SK-N-SH (cell line): ENCODE data around the gene RASGEF1C. TPM values are rescaled to one million over a fixed set of nuclear protein-coding genes. Genes with fewer than 3 reads are reported as not detected.

ENCODE experiments used
- CTCF ChIA-PET: fragments of 300-600, 350-600 bp; formaldehyde crosslinking; extraction: SDS; loops from one replicate; lab custom pipeline; 2021; lab: Yijun Ruan, JAX
- POLR2A ChIA-PET: fragments of 350-600 bp; sonication (Branson Sonifier 250); formaldehyde crosslinking; extraction: SDS; loops from one replicate; lab custom pipeline; 2020; ENCODE audit warnings: antibody characterized with exemption, inconsistent platforms; lab: Yijun Ruan, JAX
- DNase-seq: peaks from one replicate; pipeline ENCODE4 v3.0.0; 2012
- H2AFZ ChIP-seq: fragments of 200-600 bp; sonication (generic); 2 replicates; pipeline ENCODE4 v1.8.1; 2016; ENCODE audit warnings: antibody characterized with exemption, mild to moderate bottlenecking, low read depth
- H3F3A ChIP-seq: fragments of 200-600 bp; sonication (generic); replicated peaks from 2 replicates; pipeline ENCODE3; 2016; ENCODE audit warnings: antibody characterized with exemption, mild to moderate bottlenecking; ENCODE audit not compliant: insufficient read depth
- H3K27ac ChIP-seq, 2 experiments: fragments of 200-500 bp in 1 of 2; fragments of 200-600 bp in 1 of 2; sonication (Bioruptor generic) in 1 of 2; sonication (generic), shearing (Covaris generic) in 1 of 2; 2 replicates each; pipeline versions ENCODE4 v1.5.1 to v1.6.1; 2014 to 2016; ENCODE audit warnings: low read depth in 2 of 2, inconsistent platforms in 1 of 2, low read length in 1 of 2, mild to moderate bottlenecking in 1 of 2, mixed read lengths in 1 of 2
- H3K27me3 ChIP-seq: fragments of 200-600 bp; sonication (generic), shearing (Covaris generic); 2 replicates; pipeline ENCODE4 v1.6.1; 2016; ENCODE audit warnings: mixed run types; ENCODE audit not compliant: insufficient read depth
- H3K36me3 ChIP-seq, 2 experiments: fragments of 200-500 bp in 1 of 2; fragments of 200-600 bp in 1 of 2; sonication (Bioruptor generic) in 1 of 2; sonication (generic) in 1 of 2; replicated peaks in 1 of 2; 2 replicates each; pipeline versions ENCODE3 to v1.5.1; 2014 to 2016; ENCODE audit warnings: low read length in 1 of 2, mild to moderate bottlenecking in 1 of 2; ENCODE audit not compliant: insufficient read depth in 2 of 2, control insufficient read depth in 1 of 2
- H3K4me1 ChIP-seq, 2 experiments: fragments of 200-500 bp in 1 of 2; fragments of 200-600 bp in 1 of 2; sonication (Bioruptor generic) in 1 of 2; sonication (generic), shearing (Covaris generic) in 1 of 2; 2 replicates each; pipeline versions ENCODE4 v1.5.1 to v1.6.1; 2014 to 2016; ENCODE audit warnings: low read depth in 1 of 2, low read length in 1 of 2, mixed run types in 1 of 2; ENCODE audit not compliant: insufficient read depth in 2 of 2, control insufficient read depth in 1 of 2
- H3K4me2 ChIP-seq: fragments of 200-600 bp; sonication (generic), shearing (Covaris generic); 2 replicates; pipeline ENCODE4 v1.6.1; 2017; ENCODE audit warnings: mixed run types
- H3K4me3 ChIP-seq, 2 experiments: fragments of 200-500 bp in 1 of 2; fragments of 200-600 bp in 1 of 2; sonication (Bioruptor generic) in 1 of 2; sonication (generic), shearing (Covaris generic) in 1 of 2; 2 replicates each; pipeline versions ENCODE4 v1.5.1 to v1.8.1; 2014 to 2016; ENCODE audit warnings: low read depth in 2 of 2, inconsistent platforms in 1 of 2, low read length in 1 of 2, mild to moderate bottlenecking in 1 of 2, mixed read lengths in 1 of 2, moderate library complexity in 1 of 2
- H3K79me2 ChIP-seq: fragments of 200-600 bp; sonication (generic); 2 replicates; pipeline ENCODE4 v1.8.1; 2017; ENCODE audit warnings: mild to moderate bottlenecking; ENCODE audit not compliant: insufficient read depth
- H3K9ac ChIP-seq: fragments of 200-600 bp; sonication (generic); 2 replicates; pipeline ENCODE4 v1.6.1; 2017; ENCODE audit warnings: mixed run types
- H3K9me2 ChIP-seq: fragments of 200-600 bp; sonication (generic); 2 replicates; pipeline ENCODE4 v1.6.1; 2017; ENCODE audit warnings: mixed run types
- H3K9me3 ChIP-seq: fragments of 200-600 bp; sonication (generic); 2 replicates; pipeline ENCODE4 v1.6.1; 2017; ENCODE audit warnings: mixed run types, mild to moderate bottlenecking, moderate library complexity
- H4K20me1 ChIP-seq: fragments of 200-600 bp; sonication (generic); 2 replicates; pipeline ENCODE4 v1.6.1; 2017; ENCODE audit warnings: mild to moderate bottlenecking, mixed run types; ENCODE audit not compliant: insufficient read depth
- CHD2 ChIP-seq: fragments of 150-350 bp; IDR thresholded peaks from 2 replicates; pipeline ENCODE4 v1.6.1; 2018; ENCODE audit warnings: low read length; ENCODE audit not compliant: partially characterized antibody
- CTCF ChIP-seq: fragments of 200-600 bp; sonication (generic); IDR thresholded peaks from 2 replicates; pipeline ENCODE4 v1.6.1; 2017; ENCODE audit warnings: antibody characterized with exemption, mild to moderate bottlenecking, moderate library complexity
- ELF1 ChIP-seq: IDR thresholded peaks from 2 replicates; pipeline ENCODE4 v1.4.0; 2012
- FOSL2 ChIP-seq: IDR thresholded peaks from 2 replicates; pipeline ENCODE4 v1.4.0; 2012; ENCODE audit warnings: low read depth, mild to moderate bottlenecking, moderate library complexity, borderline replicate concordance
- GATA2 ChIP-seq: sonication (generic); formaldehyde crosslinking; IDR thresholded peaks from 2 replicates; pipeline ENCODE4 v1.5.0; 2020; ENCODE audit warnings: mild to moderate bottlenecking, missing genetic modification reagents
- IRF3 ChIP-seq: fragments of 150-350 bp; IDR thresholded peaks from 2 replicates; pipeline ENCODE4 v1.6.1; 2016; ENCODE audit warnings: mild to moderate bottlenecking, low read depth, low read length
- JUND ChIP-seq: IDR thresholded peaks from 2 replicates; pipeline ENCODE4 v1.4.0; 2012
- REST ChIP-seq: IDR thresholded peaks from 2 replicates; pipeline ENCODE4 v1.6.1; 2012; ENCODE audit warnings: mild to moderate bottlenecking, low read depth, low read length, moderate library complexity
- RFX5 ChIP-seq: IDR thresholded peaks from 2 replicates; pipeline ENCODE4 v1.6.1; 2012; ENCODE audit warnings: mild to moderate bottlenecking, improper control_type of control experiment, low read length
- RXRA ChIP-seq: IDR thresholded peaks from 2 replicates; pipeline ENCODE4 v1.4.0; 2012; ENCODE audit warnings: low read depth, mild to moderate bottlenecking, borderline replicate concordance
- TCF12 ChIP-seq: IDR thresholded peaks from 2 replicates; pipeline ENCODE4 v1.4.0; 2012
- USF2 ChIP-seq: fragments of 150-350 bp; IDR thresholded peaks from 2 replicates; pipeline ENCODE4 v1.6.1; 2017; ENCODE audit warnings: antibody characterized with exemption, low read length, low read depth, borderline replicate concordance
- YY1 ChIP-seq: IDR thresholded peaks from 2 replicates; pipeline ENCODE4 v1.4.0; 2012; ENCODE audit warnings: low read depth, mild to moderate bottlenecking
- WGBS: methylation state at CpG from one replicate; pipeline ENCODE4 v1.1.6; 2017; ENCODE audit warnings: low lambda C conversion rate; 5-methylcytosine and 5-hydroxymethylcytosine counted together
- polyA plus RNA-seq, 3 experiments: library from polyadenylated mRNA; depleted of rRNA; stranded (reverse); fragments of >200 nt; gene quantifications; 2 replicates each; pipeline ENCODE4 v1.2.3, GENCODE V29; 2012

The RASGEF1C gene
- polyA plus RNA-seq, 1 of the 3 experiments (the other 2 are of a cell fraction), result not detected

- DNase-seq, result no peak
- ChIA-PET CTCF (interaction anchor here (0.5 kb wide), 1 partner anchor 421 kb away, joined by 3 read pairs; no protein-coding TSS in a partner anchor), POLR2A (no interaction called here)
- Histone ChIP-seq H3K9me3 (no peaks in the 10 kb centered on the region), H3K9me2 (no peaks in the 10 kb centered on the region), H3K27ac (no peak overlapping the region), H2AFZ (no peak overlapping the region), H3K9ac (no peak overlapping the region), H3K4me3 (no peak overlapping the region), H3K4me2 (no peak overlapping the region), H3K79me2 (peaks cover 73% of the 10 kb centered on the region), H4K20me1 (peaks cover 10% of the 10 kb centered on the region; the same call in 1 of the 2 replicates), H3K4me1 (peaks cover 7 to 15% of the 10 kb centered on the region in 2 experiments; a peak in 2 of 4 replicates), H3K36me3 (peaks cover 0 to 5% of the 10 kb centered on the region in 2 experiments), H3F3A (no peaks in the 10 kb centered on the region), H3K27me3 (no peaks in the 10 kb centered on the region)
- WGBS, result 94% methylated on average over 8 of the region's 8 CpGs
- TF ChIP-seq JUND (no peak), ELF1 (no peak), CTCF (no peak), RFX5 (no peak), TCF12 (no peak), YY1 (no peak), REST (no peak), CHD2 (no peak), USF2 (no peak), RXRA (no peak), IRF3 (no peak), FOSL2 (no peak), GATA2 (no peak)
Observed at GRCh38 chr5:180053061-180053602, 155.9 kb downstream of the RASGEF1C start.
